ENCODE results near the gene COMMD8. TPM values are rescaled to one million over a fixed set of nuclear protein-coding genes. Genes with fewer than 3 reads are reported as not detected.

Gene COMMD8
- 10 to 100 TPM in 8 of 9 donors, 1 to 10 TPM in 1; 4.6 to 22.3 (median 18.4) TPM for total RNA-seq
- polyA plus RNA-seq = 10 to 100 TPM; 13.7 to 27.9 TPM
- long read RNA-seq, donor 1, transcript COMMD8-201 (5 exons, 1,469 nt) = major isoform, 34 of 36 reads
- long read RNA-seq, donor 1, partial matches to known transcripts = 0 of 36 reads
- long read RNA-seq, donor 1, other reads (novel, unspliced or antisense) = 2 of 36 reads
- long read RNA-seq, donor 2, transcript COMMD8-201 (5 exons, 1,469 nt) = major isoform, 71 of 76 reads
- long read RNA-seq, donor 2, partial matches to known transcripts = 2 of 76 reads
- long read RNA-seq, donor 2, other reads (novel, unspliced or antisense) = 3 of 76 reads
- long read RNA-seq, donor 3, transcript COMMD8-201 (5 exons, 1,469 nt) = major isoform, 31 of 33 reads
- long read RNA-seq, donor 3, partial matches to known transcripts = 2 of 33 reads
- long read RNA-seq, donor 3, other reads (novel, unspliced or antisense) = 0 of 33 reads

DNA sequence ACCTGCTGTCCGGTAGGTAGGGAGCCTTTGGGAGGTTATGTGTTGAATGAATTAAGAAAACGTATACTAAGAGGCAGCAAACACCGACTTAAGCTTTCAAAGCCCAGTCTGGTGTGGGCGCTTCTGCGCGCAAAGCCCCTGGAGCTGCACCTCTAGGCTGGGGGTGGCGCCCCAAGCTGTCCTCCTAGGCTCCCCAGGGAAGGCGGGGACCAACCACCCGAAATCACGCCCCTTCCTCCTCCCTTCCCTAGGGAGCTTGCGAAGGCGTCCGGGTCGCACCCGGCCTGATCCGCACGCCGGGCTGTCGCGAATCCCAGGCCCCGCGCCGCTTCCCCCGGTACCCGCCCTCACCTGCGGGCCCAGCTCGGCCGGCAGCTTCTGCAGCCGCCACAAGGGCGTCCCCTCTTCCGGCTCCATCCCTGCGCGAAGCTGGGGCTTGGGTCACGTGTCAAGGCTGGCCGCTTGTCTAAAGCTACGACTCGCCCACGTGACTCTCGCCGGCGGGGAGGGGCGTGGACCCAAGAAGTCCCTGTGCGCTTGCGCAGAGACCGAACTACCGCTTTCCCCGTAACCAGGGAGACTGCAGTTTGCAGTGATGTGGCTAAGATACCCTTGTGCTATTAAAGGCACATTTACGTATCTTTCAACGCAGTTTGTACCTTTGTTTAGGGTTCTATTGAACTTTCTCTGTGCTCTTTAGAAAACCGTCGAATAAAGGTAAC is at the start of gene COMMD8:
Gene COMMD8, minus strand, starts transcription at position 468 of the 722 bp plus-strand sequence. Its CDS starts 51 bp downstream, at position 417.
- no peaks in the 10 kb centered on the region for H3K27me3 ChIP-seq
- intact Hi-C loops (cut with DNase I) = loop anchor here in 8 of 10 donors (1.0 to 10.0 kb wide), 6 partner anchors 21 to 104 kb away; partner anchors contain the start of gene ATP10D (in 4 of the 8)
- WGBS, 4 donors = 0 to 1% (median 1%) methylated on average over 31 to 51 of the region's 51 CpGs

DNA sequence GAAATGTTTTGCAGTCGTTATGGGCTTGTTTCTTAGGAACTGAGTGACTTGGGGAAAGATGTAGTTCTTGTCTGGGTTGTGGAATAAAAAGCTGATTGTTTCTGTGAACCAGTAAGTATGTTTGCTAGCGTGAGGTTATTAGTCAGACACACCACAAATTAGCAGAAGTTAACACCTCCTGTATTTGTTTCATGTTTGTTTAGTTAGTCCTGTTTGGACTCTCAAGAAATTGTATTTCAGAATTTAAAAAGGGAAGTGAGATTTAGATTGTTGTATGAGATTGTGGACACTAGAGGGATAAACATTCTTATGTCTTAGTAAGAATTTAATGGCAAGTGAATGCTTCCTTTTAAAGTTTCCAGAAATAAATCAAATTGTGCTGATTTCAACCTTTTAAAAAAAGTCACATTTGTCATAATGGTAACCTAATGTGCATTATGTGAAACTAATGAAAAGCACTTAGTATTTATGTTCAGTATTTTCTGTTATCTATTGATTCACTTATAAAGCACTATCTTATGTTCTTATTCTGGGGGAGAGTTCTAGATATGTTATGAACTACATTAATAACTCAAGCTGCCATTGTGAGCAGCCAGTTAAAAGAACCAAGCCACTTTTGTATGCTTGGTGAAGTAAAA is 47.1 kb upstream of the COMMD8 start:
- WGBS, 4 donors = 56 to 69% (median 66%) methylated on average over 2 of the region's 2 CpGs
- Histone ChIP-seq H3K4me1 (peaks cover 0 to 28% (median 21%) of the 10 kb centered on the region in 12 donors), H3K9me3 (no peaks in the 10 kb centered on the region), H3K36me3 (peaks cover 0 to 32% (median 26%) of the 10 kb centered on the region in 9 donors), H3K4me3 (no peak overlapping the region), H3K27ac (peak overlapping the region in 4 of 12 donors; percentile 3 to 61 (median 37)), H3K27me3 (no peaks in the 10 kb centered on the region)
- intact Hi-C loops (cut with DNase I) = no loop called here
- ATAC-seq = peak in 2 of 4 donors; percentile 39 to 44
- no peak for DNase-seq
- no peak for TF ChIP-seq POLR2A (IDR thresholded peaks at IDR 0.05)
- TF ChIP-seq, protein P1, sequence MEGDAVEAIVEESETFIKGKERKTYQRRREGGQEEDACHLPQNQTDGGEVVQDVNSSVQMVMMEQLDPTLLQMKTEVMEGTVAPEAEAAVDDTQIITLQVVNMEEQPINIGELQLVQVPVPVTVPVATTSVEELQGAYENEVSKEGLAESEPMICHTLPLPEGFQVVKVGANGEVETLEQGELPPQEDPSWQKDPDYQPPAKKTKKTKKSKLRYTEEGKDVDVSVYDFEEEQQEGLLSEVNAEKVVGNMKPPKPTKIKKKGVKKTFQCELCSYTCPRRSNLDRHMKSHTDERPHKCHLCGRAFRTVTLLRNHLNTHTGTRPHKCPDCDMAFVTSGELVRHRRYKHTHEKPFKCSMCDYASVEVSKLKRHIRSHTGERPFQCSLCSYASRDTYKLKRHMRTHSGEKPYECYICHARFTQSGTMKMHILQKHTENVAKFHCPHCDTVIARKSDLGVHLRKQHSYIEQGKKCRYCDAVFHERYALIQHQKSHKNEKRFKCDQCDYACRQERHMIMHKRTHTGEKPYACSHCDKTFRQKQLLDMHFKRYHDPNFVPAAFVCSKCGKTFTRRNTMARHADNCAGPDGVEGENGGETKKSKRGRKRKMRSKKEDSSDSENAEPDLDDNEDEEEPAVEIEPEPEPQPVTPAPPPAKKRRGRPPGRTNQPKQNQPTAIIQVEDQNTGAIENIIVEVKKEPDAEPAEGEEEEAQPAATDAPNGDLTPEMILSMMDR (IDR thresholded peaks at IDR 0.05) = peak in 3 of 12 donors; percentile 12 to 33 (median 29)

More for the DNA sequence above, at the start of gene COMMD8:
- Histone ChIP-seq H3K9me3 (no peaks in the 10 kb centered on the region), H3K4me3 (peak within 1 kb of the TSS; percentile 64 to 92 (median 77)), H3K36me3 (peaks cover 0 to 17% (median 7%) of the 10 kb centered on the region in 9 donors), H3K4me1 (peaks cover 0 to 30% (median 4%) of the 10 kb centered on the region in 12 donors), H3K27ac (peak within 1 kb of the TSS; percentile 29 to 92 (median 86))
- TF ChIP-seq, protein P1 (IDR thresholded peaks at IDR 0.05) = peak in 9 of 12 donors; percentile 13 to 61 (median 32)
- TF ChIP-seq POLR2A (IDR thresholded peaks at IDR 0.05) = peak in 1 of 2 donors; percentile 82
- peak; percentile 95 to 99 (median 98) for DNase-seq
- ATAC-seq = peak; percentile 97 to 99 (median 99)

DNA sequence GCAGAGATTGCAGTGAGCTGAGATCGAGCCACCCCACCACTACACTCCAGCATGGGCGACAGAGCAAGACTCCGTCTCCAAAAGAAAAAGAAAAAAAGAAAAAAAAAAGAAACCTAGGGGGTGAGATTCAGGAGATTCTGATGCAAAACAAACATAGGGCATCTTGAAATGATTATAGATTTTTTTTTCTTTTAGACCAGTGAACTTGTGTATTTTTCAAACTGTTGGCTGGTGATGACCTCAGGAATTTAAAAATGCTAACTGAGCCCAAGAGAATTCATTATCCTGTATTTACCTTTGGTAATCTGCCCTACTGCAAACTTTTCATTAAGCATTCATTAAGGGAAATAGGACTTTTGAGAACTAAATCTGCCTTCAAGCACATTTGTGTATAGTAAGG is 42.2 kb upstream of the COMMD8 start:
- 89 to 97% (median 90%) methylated on average over 3 of the region's 3 CpGs for WGBS, 4 donors
- peak in 1 of 5 donors; percentile 13 for DNase-seq
- no peak for TF ChIP-seq POLR2A (IDR thresholded peaks at IDR 0.05)
- TF ChIP-seq, protein P1 (IDR thresholded peaks at IDR 0.05) = no peak

More for the DNA sequence above, 42.2 kb upstream of the COMMD8 start:
- Histone ChIP-seq H3K9me3 (no peaks in the 10 kb centered on the region), H3K27ac (no peak overlapping the region), H3K4me1 (peaks cover 0 to 23% (median 9%) of the 10 kb centered on the region in 12 donors), H3K4me3 (no peak overlapping the region), H3K27me3 (no peaks in the 10 kb centered on the region), H3K36me3 (no peaks in the 10 kb centered on the region)
- no peak for ATAC-seq
- intact Hi-C loops (cut with DNase I) = no loop called here

Data from heart left ventricle (tissue), 16 donors.